GM19025 (cell line): ENCODE results near the gene SEC23B.
"Not testable (repeated sequence)": the region's sequence is repeated elsewhere in the genome, so short reads cannot be mapped to it uniquely, and the experiment has no call there.

ENCODE experiments used
- ATAC-seq: cut with Tn5 transposase; IDR thresholded peaks from one replicate; pipeline ENCODE4 v1.9.1; 2021; ENCODE audit warnings: mild to moderate bottlenecking, low read depth, moderate library complexity; ENCODE audit not compliant: unreplicated experiment

The SEC23B gene

DNA sequence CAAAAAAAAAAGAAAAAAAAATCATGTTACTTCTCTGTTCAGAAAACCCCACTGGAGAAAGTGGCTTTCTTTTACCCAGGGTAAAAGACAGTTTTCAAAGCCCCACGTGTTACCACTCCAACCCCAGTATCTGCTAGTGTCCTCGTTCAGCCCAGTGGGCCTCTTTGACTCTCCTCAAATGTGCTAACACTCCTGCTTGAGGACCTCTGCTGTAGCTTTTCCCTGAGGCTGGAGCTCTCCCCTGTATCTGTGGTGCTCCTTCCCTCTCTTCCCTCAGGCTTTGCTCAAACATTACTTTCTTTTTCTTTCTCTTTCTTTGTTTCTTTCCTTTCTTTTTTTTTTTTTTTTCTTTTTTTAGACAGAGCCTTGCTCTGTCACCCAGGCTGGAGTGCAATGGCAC, 15.3 kb downstream of the SEC23B start:
- ATAC-seq = no peak

GRCh38 chr20:18524646-18525045, 16.9 kb downstream of the SEC23B start:
- no peak for ATAC-seq

DNA sequence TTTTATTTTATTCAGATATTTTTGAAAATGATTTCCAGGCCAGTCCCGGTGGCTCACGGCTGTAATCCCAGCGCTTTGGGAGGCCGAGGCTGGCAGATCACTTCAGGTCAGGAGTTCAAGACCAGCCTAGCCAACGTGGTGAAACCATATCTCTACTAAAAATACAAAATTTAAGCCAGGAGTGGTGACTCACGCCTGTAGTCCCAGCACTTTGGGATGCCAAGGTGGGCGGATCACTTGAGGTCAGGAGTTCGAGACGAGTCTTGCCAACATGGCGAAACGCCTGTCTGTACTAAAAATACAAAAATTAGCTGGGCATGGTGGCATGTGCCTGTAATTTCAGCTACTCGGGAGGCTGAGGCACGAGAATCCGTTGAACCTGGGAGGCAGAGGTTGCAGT, 19.0 kb downstream of the SEC23B start:
- not testable (repeated sequence) for ATAC-seq

- no peak for ATAC-seq
Measured at GRCh38 chr20:18527339-18527738, 19.6 kb downstream of the SEC23B start.

GRCh38 chr20:18527836-18528235, 20.1 kb downstream of the SEC23B start:
- ATAC-seq = no peak

DNA sequence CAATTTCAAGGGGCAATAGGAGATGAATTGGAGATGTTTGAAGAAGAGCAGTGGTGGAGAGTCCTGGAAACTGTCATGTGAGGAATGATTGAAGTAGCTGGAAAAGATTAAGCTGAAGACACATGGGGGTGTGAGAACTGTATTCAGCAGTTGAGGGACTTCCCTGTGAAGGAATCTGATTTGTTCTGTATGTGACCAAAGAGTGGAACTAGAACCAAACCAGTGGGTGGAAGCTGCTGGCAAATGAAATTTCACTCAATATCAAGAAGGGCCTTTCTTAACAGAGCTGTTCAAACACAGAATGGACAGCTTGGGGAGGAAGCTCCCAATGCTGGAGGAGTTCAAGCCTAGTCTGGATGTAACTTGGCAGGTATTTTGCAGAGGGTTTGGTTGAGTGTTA, 21.3 kb downstream of the SEC23B start:
- ATAC-seq = no peak

DNA sequence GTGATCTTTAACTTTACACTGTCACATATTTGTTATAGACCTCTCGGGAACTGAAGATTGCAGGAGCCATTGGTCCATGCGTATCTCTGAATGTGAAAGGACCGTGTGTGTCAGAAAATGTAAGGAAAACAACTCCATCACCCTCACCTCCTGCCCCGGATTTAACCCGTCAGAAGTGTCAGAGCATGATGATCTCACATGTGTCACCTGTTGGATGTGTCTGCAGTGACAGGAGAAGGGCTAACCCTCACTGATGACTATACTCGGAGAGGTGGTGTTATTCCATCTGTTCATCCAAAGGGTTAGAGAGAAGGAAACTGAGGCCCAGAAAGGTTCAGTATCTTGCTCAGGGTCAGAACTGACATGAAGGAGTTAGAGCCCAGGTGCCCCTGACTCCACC, 24.9 kb downstream of the SEC23B start:
- ATAC-seq = no peak

DNA sequence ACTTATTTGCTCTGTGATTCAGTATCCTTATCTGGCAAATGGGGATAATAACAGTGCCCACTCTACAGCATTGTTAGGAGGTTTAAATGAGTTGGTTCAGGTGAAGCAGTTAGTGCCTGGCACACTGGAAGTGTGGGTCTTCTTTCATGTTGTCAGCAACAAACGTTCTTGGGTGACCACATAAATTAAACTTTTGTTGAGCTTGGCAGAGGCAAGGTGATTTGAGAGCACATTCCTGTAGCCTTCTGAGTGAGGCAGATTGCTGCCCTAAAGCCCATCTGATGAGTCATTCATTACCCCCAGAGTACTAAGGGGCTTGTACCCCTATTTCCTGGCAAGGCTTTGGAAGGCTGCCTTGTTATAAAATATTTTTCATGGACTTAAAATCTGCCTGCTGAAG, 25.8 kb downstream of the SEC23B start:
- ATAC-seq = no peak

DNA sequence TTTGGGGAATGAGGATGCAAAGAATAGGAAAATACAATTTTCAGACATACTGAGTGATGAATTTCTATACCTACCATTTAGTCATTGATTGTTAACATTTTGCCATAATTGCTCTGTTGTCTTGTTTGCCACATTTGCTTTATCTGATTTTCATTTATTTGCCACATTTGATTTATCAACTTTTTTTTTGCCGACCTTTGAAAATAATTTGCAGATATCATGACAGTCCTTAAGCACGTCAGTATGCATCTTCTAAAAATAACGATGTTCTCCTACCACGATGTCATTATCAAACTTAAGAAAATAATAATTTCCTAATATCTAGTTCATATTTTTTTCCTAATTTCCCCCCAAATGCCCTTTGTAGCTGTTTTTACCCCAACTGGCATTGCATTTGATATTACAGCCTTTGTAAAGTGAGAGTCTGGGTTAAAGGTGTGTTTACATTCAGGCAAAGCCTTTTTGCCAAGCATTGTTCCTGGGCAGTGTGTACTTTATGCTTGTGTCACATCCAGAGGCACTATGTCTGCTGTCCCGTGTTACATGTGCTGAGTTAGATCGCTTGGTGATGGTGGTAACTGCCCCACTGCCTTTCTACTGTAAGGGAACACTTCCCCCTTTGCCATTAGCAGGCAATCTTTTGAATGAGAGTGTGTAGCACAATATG, 26.4 kb downstream of the SEC23B start:
- ATAC-seq = no peak

- no peak for ATAC-seq
Measured at GRCh38 chr20:18537651-18538050, 29.9 kb downstream of the SEC23B start.

DNA sequence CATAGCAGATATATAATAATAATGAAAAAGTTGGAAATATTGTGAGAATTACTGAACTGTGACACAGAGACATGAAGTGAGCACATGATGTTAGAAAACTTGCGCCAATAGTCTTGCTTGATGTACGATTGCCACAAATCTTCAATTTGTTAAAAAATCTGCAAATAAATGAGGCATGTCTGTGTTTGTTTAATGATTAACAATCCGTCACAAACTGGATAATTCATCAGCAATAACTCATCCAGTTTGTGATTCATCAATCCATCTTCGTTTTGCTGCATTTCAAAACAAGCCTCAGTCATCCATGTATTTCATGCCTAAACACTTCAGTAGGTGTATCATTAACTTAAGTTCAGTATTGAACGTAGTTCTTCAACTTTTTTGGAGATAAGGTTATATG, 34.0 kb downstream of the SEC23B start:
- no peak for ATAC-seq

- no peak for ATAC-seq
Measured at GRCh38 chr20:18543216-18543615, 35.5 kb downstream of the SEC23B start.

DNA sequence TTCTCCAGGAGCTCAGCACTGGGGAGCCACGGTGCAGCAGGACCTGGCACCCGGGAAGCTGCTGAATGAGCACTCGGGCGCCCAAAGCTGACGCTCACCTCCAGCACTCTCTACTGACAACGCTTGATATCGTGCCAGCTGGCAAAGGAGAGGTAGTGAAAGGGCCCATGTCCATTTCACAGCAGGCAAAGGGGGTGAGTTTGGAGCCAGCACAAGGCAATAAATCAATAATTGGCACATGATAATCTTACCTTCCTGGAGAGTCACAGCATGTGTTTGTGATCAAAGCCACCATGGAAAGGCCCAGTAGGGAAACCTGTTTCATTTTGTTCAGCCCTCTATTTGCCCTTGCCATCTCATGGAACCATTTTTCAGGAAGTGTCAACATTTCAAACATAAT, 36.2 kb downstream of the SEC23B start:
- ATAC-seq = no peak

DNA sequence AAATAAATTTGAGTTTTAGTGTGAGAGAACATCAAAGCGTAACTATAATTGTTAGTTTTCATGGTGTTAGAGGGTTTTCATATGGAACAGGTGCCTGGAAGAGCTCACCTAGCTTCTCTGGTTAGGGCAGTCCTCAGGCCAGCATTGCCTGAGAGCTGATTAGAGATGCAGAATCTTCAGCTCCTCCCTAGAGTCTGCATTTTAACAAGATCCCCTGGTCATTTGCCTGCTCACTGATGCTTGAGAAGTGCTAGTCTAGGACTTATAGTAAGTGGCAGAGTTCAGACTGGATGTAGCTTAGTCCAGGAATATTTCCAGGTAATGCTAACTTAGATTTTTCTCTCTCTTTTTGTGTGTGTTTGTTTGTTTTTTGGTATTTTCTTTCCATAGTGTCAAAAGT, 37.8 kb downstream of the SEC23B start:
- ATAC-seq = no peak

- no peak for ATAC-seq
Measured at GRCh38 chr20:18548465-18548864, 40.7 kb downstream of the SEC23B start.

- no peak for ATAC-seq
Measured at GRCh38 chr20:18553746-18554145, 46.0 kb downstream of the SEC23B start.

DNA sequence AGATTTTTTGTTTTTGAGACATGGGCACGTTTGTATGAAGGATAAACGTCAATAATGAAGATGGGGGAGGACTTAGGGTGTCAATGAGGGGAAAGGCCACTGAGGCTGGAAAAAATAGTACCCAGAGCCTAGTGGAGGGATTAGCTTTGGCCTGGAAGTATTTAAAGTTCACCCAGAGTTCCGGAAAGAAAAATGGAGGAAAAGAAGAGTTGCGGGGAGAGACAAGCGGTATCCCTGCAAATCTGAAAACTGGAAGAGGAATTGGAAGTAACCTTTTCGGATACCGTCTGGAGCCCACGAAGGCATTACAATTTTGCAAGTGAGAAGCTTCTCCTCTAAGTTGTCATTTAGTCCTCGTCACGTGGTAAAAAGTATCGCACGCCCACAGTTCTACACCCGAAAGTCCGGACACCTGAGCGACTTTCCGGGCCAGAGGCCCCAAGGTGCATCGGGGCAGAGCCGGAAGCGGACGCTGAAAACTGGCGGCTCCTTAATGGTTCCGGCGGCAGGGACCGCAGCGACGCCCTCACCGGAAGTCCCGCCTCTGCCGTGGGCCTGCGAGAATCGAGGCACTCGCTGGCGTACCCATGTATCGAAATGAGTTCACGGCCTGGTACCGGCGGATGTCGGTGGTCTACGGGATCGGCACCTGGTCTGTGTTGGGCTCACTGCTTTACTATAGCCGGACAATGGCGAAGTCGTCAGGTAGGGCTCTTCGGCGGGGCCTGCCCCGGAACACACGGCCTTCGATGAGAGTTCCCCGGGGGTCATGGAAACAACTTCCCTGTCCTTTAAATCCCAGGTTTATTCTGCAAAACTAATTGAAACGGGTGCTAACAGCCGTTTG, 59.4 kb downstream of the SEC23B start, which contains the start of gene SMIM26:
Gene SMIM26, plus strand, starts transcription at position 541 of the 847 bp plus-strand sequence. Its CDS starts 47 bp downstream, at position 588.
- ATAC-seq = peak; percentile 99

DNA sequence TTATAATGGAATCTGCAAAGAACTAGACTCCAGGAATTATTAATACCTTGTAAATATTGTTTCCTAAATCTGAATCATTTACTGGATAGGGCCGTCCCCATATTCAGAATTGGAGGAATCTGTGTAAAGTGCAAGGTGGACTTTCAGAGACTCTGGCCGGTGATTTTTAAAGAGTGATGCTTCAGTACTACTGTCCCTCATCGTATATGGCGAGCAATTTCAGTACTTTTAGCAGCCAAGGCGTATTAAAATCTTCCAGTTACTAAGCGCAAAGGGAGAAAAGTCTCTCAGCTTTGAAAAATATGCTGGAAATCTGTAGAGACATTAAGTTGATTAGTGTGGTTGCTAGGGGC, 60.0 kb downstream of the SEC23B start:
- ATAC-seq = no peak

GRCh38 chr20:18571009-18571408, 63.3 kb downstream of the SEC23B start:
- ATAC-seq = no peak

- ATAC-seq = no peak
Measured at GRCh38 chr20:18571578-18571977, 63.8 kb downstream of the SEC23B start.

- no peak for ATAC-seq
Measured at GRCh38 chr20:18577942-18578341, 70.2 kb downstream of the SEC23B start.

GRCh38 chr20:18578581-18578980, 70.8 kb downstream of the SEC23B start:
- no peak for ATAC-seq
